ENCODE measurements around the gene PAM. TPM values are rescaled to one million over a fixed set of nuclear protein-coding genes. Genes with fewer than 3 reads are reported as not detected.
"Not testable (repeated sequence)": the region's sequence is repeated elsewhere in the genome, so short reads cannot be mapped to it uniquely, and the experiment has no call there.

PAM gene
- total RNA-seq, 2 donors from 2014 or later, result 71.4 to 107 TPM

- intact Hi-C loops (cut with DNase I, micrococcal nuclease), result no loop called here
- DNase-seq (no peak), ATAC-seq (no peak)
These were observed 16.3 kb downstream of the PAM start for GRCh38 chr5:102771435-102771834.

- intact Hi-C loops (cut with DNase I, micrococcal nuclease), result no loop called here
- DNase-seq (no peak), ATAC-seq (no peak)
These were observed 17.2 kb downstream of the PAM start for GRCh38 chr5:102772273-102772672.

- intact Hi-C loops (cut with DNase I, micrococcal nuclease), result no loop called here
- DNase-seq, result no peak
These were observed 18.0 kb downstream of the PAM start for GRCh38 chr5:102773133-102773532.

GRCh38 chr5:102775756-102776155, 20.7 kb downstream of the PAM start:
- ATAC-seq; DNase-seq; intact Hi-C loops (cut with DNase I, micrococcal nuclease): not testable (repeated sequence)

More at GRCh38 chr5:102773133-102773532, 18.0 kb downstream of the PAM start:
- no peak for ATAC-seq

GRCh38 chr5:102777099-102777498, 22.0 kb downstream of the PAM start:
- intact Hi-C loops (cut with DNase I, micrococcal nuclease), result no loop called here
- DNase-seq (no peak), ATAC-seq (no peak)

GRCh38 chr5:102778478-102778877, 23.4 kb downstream of the PAM start:
- intact Hi-C loops (cut with DNase I, micrococcal nuclease), result no loop called here
- ATAC-seq, result no peak
- no peak for DNase-seq

- DNase-seq, result no peak
- intact Hi-C loops (cut with DNase I, micrococcal nuclease), result loop anchor here in 1 of 2 donors (10.0 kb wide), 1 partner anchor 193 kb away; no protein-coding TSS in a partner anchor
- ATAC-seq, result no peak
These were observed 26.3 kb downstream of the PAM start for GRCh38 chr5:102781359-102781758.

GRCh38 chr5:102781786-102782185, 26.7 kb downstream of the PAM start:
- no peak for DNase-seq
- intact Hi-C loops (cut with DNase I, micrococcal nuclease), result loop anchor here in 1 of 2 donors (10.0 kb wide), 1 partner anchor 193 kb away; no protein-coding TSS in a partner anchor
- no peak for ATAC-seq

GRCh38 chr5:102782217-102782872, 27.2 kb downstream of the PAM start:
- DNase-seq (no peak), ATAC-seq (no peak)
- intact Hi-C loops (cut with DNase I, micrococcal nuclease), result loop anchor here in 1 of 2 donors (10.0 kb wide), 1 partner anchor 192 kb away; no protein-coding TSS in a partner anchor

- ATAC-seq, result no peak
- no peak for DNase-seq
- intact Hi-C loops (cut with DNase I, micrococcal nuclease), result loop anchor here in 1 of 2 donors (10.0 kb wide), 1 partner anchor 188 kb away; no protein-coding TSS in a partner anchor
These were observed 32.0 kb downstream of the PAM start for GRCh38 chr5:102787134-102787533.

- intact Hi-C loops (cut with DNase I, micrococcal nuclease), result loop anchor here in 1 of 2 donors (10.0 kb wide), 1 partner anchor 186 kb away; no protein-coding TSS in a partner anchor
- ATAC-seq (no peak), DNase-seq (no peak)
These were observed 33.7 kb downstream of the PAM start for GRCh38 chr5:102788788-102789187.

- DNase-seq (no peak), ATAC-seq (no peak)
- intact Hi-C loops (cut with DNase I, micrococcal nuclease), result loop anchor here in 1 of 2 donors (10.0 kb wide), 1 partner anchor 185 kb away; no protein-coding TSS in a partner anchor
These were observed 34.4 kb downstream of the PAM start for GRCh38 chr5:102789469-102789868.

GRCh38 chr5:102790748-102791147, 35.6 kb downstream of the PAM start:
- intact Hi-C loops (cut with DNase I, micrococcal nuclease), result no loop called here
- no peak for DNase-seq
- ATAC-seq, result no peak

GRCh38 chr5:102792705-102793104, 37.6 kb downstream of the PAM start:
- ATAC-seq (no peak), DNase-seq (no peak)
- intact Hi-C loops (cut with DNase I, micrococcal nuclease), result no loop called here

GRCh38 chr5:102794047-102794446, 38.9 kb downstream of the PAM start:
- intact Hi-C loops (cut with DNase I, micrococcal nuclease), result no loop called here
- DNase-seq, result no peak
- ATAC-seq, result no peak

- DNase-seq (no peak), ATAC-seq (no peak)
- intact Hi-C loops (cut with DNase I, micrococcal nuclease), result no loop called here
These were observed 39.7 kb downstream of the PAM start for GRCh38 chr5:102794677-102795331.

GRCh38 chr5:102795526-102795925, 40.4 kb downstream of the PAM start:
- no peak for DNase-seq
- no peak for ATAC-seq
- intact Hi-C loops (cut with DNase I, micrococcal nuclease), result no loop called here

- ATAC-seq (no peak), DNase-seq (no peak)
- intact Hi-C loops (cut with DNase I, micrococcal nuclease), result no loop called here
These were observed 40.9 kb downstream of the PAM start for GRCh38 chr5:102796009-102796408.

GRCh38 chr5:102796498-102796897, 41.4 kb downstream of the PAM start:
- ATAC-seq (no peak), DNase-seq (no peak)
- intact Hi-C loops (cut with DNase I, micrococcal nuclease), result no loop called here

GRCh38 chr5:102797322-102797884, 42.3 kb downstream of the PAM start:
- DNase-seq (no peak), ATAC-seq (no peak)
- intact Hi-C loops (cut with DNase I, micrococcal nuclease), result no loop called here

Measured in left colon (tissue), 2 donors.